Posterior vena cava (tissue), 2 donors: ENCODE results near the gene FREM3. TPM values are rescaled to one million over a fixed set of nuclear protein-coding genes. Genes with fewer than 3 reads are reported as not detected.

ENCODE experiments used
- total RNA-seq, 2 donors: library from RNA; stranded (reverse); fragmentation: NEBNext Ultra II Directional; extraction: Animal tissue kit (Norgen Biotek cat#: 25700); gene quantifications; one replicate each; pipeline ENCODE4 v1.2.1, GENCODE V29; 2021
- donor health status: DM: yes; HTN: yes; CAD: no.
- donor health status: DM: yes; HTN: yes; CAD: no.

The FREM3 gene
- total RNA-seq, 2 donors from 2014 or later = not detected

Other genes starting within 250 kb of the FREM3 start
- gene SMARCA5, start 187.0 kb downstream of the FREM3 start, total RNA-seq = 10 to 100 TPM; 34.2 to 36.6 TPM
- 1 to 10 TPM in 1 of 2 donors, under 1 TPM in 1; 1.00 to 1.5 TPM for gene GYPE, start 204.9 kb upstream of the FREM3 start, total RNA-seq